ENCODE results near the gene TATDN2. TPM values are rescaled to one million over a fixed set of nuclear protein-coding genes. Genes with fewer than 3 reads are reported as not detected.

The TATDN2 gene
- total and polyA plus RNA-seq, 2 experiments from 2014 or later = 4.8 to 19.1 TPM

MicroRNAs within 50 kb of the gene (microRNA counts, 767-probe panel; counts per million panel counts)
- not detected for microRNA hsa-miR-378b

Small RNA genes within 50 kb of the gene (microRNA-seq; reads per million reads assigned to microRNA genes)
- gene MIR378B = not detected

Small RNA genes within 50 kb of the gene (small RNA-seq; reads per million reads assigned to genes)
- gene MIR378B (ENCODE audit: low replicate concordance) (0.15 reads per million), gene RF02126 (ENCODE audit: low replicate concordance) (not detected)

Other genes starting within 250 kb of the TATDN2 start
- gene FANCD2, start 222.0 kb upstream of the TATDN2 start, total RNA-seq (2014; rRNA removed; shearing (Covaris generic)) = 71.6 and 94.4 TPM in 2 replicates
- gene FANCD2, start 222.0 kb upstream of the TATDN2 start, polyA plus RNA-seq (2016; fragmentation: Nextera tagmentation; extraction: Ambion mirVana) = 59.5 and 61.5 TPM in 2 replicates
- not detected in 2 replicates for gene FANCD2OS, start 140.2 kb upstream of the TATDN2 start, total RNA-seq (2014; rRNA removed; shearing (Covaris generic))
- gene FANCD2OS, start 140.2 kb upstream of the TATDN2 start, polyA plus RNA-seq (2016; fragmentation: Nextera tagmentation; extraction: Ambion mirVana) = 0.94 TPM in 1 of 2 replicates, not detected in the other
- 104 and 130 TPM in 2 replicates for gene BRK1, start 132.8 kb upstream of the TATDN2 start, total RNA-seq (2014; rRNA removed; shearing (Covaris generic))
- gene BRK1, start 132.8 kb upstream of the TATDN2 start, polyA plus RNA-seq (2016; fragmentation: Nextera tagmentation; extraction: Ambion mirVana) = 148 and 165 TPM in 2 replicates
- gene VHL, start 106.7 kb upstream of the TATDN2 start, total RNA-seq (2014; rRNA removed; shearing (Covaris generic)) = 46.7 and 62.8 TPM in 2 replicates
- 16.7 and 18.7 TPM in 2 replicates for gene VHL, start 106.7 kb upstream of the TATDN2 start, polyA plus RNA-seq (2016; fragmentation: Nextera tagmentation; extraction: Ambion mirVana)
- 0.85 and 1.4 TPM in 2 replicates for gene IRAK2, start 83.5 kb upstream of the TATDN2 start, total RNA-seq (2014; rRNA removed; shearing (Covaris generic))
- gene IRAK2, start 83.5 kb upstream of the TATDN2 start, polyA plus RNA-seq (2016; fragmentation: Nextera tagmentation; extraction: Ambion mirVana) = 0.37 and 0.68 TPM in 2 replicates
- not detected in 2 replicates for gene GHRL, start 44.5 kb downstream of the TATDN2 start, total RNA-seq (2014; rRNA removed; shearing (Covaris generic))
- gene GHRL, start 44.5 kb downstream of the TATDN2 start, polyA plus RNA-seq (2016; fragmentation: Nextera tagmentation; extraction: Ambion mirVana) = 0.52 and 0.78 TPM in 2 replicates
- gene SEC13, start 72.7 kb downstream of the TATDN2 start, total RNA-seq (2014; rRNA removed; shearing (Covaris generic)) = 108 and 132 TPM in 2 replicates
- gene SEC13, start 72.7 kb downstream of the TATDN2 start, polyA plus RNA-seq (2016; fragmentation: Nextera tagmentation; extraction: Ambion mirVana) = 106 and 109 TPM in 2 replicates

All from GM23338 (cell line).